ENCODE results near the gene CREB3L1. TPM values are rescaled to one million over a fixed set of nuclear protein-coding genes. Genes with fewer than 3 reads are reported as not detected.
A peak's percentile ranks its signal among the peaks of the same experiment; 100 is the strongest.

CREB3L1 gene
- total RNA-seq, 3 donors from 2014 or later (not counting 1 experiment from before 2014, with no cell fraction given) = not detected

DNA sequence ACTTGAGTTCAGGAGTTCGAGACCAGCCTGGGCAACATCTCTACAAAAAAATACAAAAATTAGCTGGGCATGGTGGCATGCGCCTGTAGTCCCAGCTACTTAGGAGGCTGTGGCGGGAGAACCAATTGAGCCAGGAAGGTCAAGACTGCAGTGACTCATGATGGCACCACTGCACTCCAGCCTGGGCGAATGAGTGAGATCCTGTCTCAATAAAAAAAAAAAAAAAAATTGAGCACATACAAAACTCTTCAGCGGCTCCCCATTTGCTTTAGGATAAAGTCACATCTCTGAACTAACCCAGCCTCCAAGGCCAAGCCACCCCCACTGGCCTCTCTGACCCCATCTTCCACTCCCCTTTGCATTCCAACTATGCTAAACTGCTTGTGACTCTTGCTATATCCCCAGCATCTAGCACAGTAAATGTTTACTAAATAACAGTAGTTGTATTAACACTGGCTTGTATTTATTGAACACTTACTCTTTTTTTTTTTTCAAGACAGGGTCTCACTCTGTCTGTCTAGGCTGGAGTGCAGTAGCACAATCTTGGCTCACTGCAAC lies 28.9 kb downstream of the CREB3L1 start:
- H3K9me3 ChIP-seq (ENCODE audit: control insufficient read depth, insufficient read depth, low read length) = no peaks in the 10 kb centered on the region
- H3K4me3 ChIP-seq (ENCODE audit: low read length) = no peak overlapping the region
- Mint-ChIP-seq H3K27ac (no peak overlapping the region), H3K4me1 (peaks cover 0 to 9% of the 10 kb centered on the region in 2 donors), H3K9me3 (no peaks in the 10 kb centered on the region), H3K36me3 (no peaks in the 10 kb centered on the region), H3K27me3 (ENCODE audit: low read depth in 2 of 2) (no peaks in the 10 kb centered on the region), H3K4me3 (no peak overlapping the region)
- no peak for DNase-seq
- WGBS (ENCODE audit: insufficient coverage) = 89% methylated on average over 5 of the region's 5 CpGs
- no peak for TF ChIP-seq CTCF (IDR thresholded peaks at IDR 0.05)
- no peaks in the 10 kb centered on the region for H3K36me3 ChIP-seq (ENCODE audit: control insufficient read depth, insufficient read depth, low read length)
- ATAC-seq = no peak
- no peak overlapping the region for H3K27ac ChIP-seq (ENCODE audit: low read length)
- H3K27me3 ChIP-seq (ENCODE audit: control insufficient read depth, insufficient read depth, low read length) = no peaks in the 10 kb centered on the region
- intact Hi-C loops (cut with micrococcal nuclease) = no loop called here
- peaks cover 25% of the 10 kb centered on the region for H3K4me1 ChIP-seq (ENCODE audit: control insufficient read depth, insufficient read depth, low read length)

DNA sequence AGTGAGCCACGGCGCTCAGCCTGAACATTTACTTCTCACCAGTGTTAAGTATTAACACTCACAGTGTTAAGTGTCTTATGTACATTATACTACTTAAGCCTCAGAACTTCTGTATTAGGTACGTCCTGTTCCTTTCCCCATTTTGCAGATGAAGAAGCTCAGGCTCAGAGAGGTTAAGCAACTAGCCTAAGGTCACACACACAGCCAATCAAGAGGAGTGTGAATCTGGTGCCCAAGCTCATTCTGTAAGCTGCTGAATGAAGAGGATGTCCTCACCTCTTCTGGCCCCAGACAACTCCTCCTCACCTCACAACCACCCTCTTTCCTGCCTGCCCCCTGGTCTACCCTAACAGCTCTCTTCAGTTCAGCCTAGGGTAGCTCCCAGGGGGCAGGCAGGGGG lies 29.9 kb downstream of the CREB3L1 start:
- DNase-seq = no peak
- TF ChIP-seq CTCF (IDR thresholded peaks at IDR 0.05) = no peak
- Mint-ChIP-seq H3K27me3 (ENCODE audit: low read depth in 2 of 2) (peaks cover 0 to 3% of the 10 kb centered on the region in 2 donors), H3K9me3 (no peaks in the 10 kb centered on the region), H3K4me1 (peaks cover 0 to 9% of the 10 kb centered on the region in 2 donors), H3K27ac (no peak overlapping the region), H3K36me3 (no peaks in the 10 kb centered on the region), H3K4me3 (no peak overlapping the region)
- ATAC-seq = peak in 1 of 3 donors; percentile 59
- H3K4me1 ChIP-seq (ENCODE audit: control insufficient read depth, insufficient read depth, low read length) = peaks cover 25% of the 10 kb centered on the region
- no peaks in the 10 kb centered on the region for H3K27me3 ChIP-seq (ENCODE audit: control insufficient read depth, insufficient read depth, low read length)
- no peaks in the 10 kb centered on the region for H3K36me3 ChIP-seq (ENCODE audit: control insufficient read depth, insufficient read depth, low read length)
- WGBS (ENCODE audit: insufficient coverage) = 70% methylated on average over 3 of the region's 3 CpGs
- no peak overlapping the region for H3K4me3 ChIP-seq (ENCODE audit: low read length)
- intact Hi-C loops (cut with micrococcal nuclease) = no loop called here
- no peaks in the 10 kb centered on the region for H3K9me3 ChIP-seq (ENCODE audit: control insufficient read depth, insufficient read depth, low read length)
- no peak overlapping the region for H3K27ac ChIP-seq (ENCODE audit: low read length)

GRCh38 chr11:46307785-46308341 lies 30.4 kb downstream of the CREB3L1 start:
- no peaks in the 10 kb centered on the region for H3K36me3 ChIP-seq (ENCODE audit: control insufficient read depth, insufficient read depth, low read length)
- H3K27ac ChIP-seq (ENCODE audit: low read length) = no peak overlapping the region
- intact Hi-C loops (cut with micrococcal nuclease) = loop anchor here (1.0 kb wide), 2 partner anchors 69 to 343 kb away; no protein-coding TSS in a partner anchor
- WGBS (ENCODE audit: insufficient coverage) = 70% methylated on average over 14 of the region's 14 CpGs
- H3K4me1 Mint-ChIP-seq = peaks cover 0 to 9% of the 10 kb centered on the region in 2 donors
- ATAC-seq (peak in 1 of 3 donors; percentile 25), DNase-seq (no peak)
- peaks cover 0 to 3% of the 10 kb centered on the region in 2 donors for H3K27me3 Mint-ChIP-seq (ENCODE audit: low read depth in 2 of 2)
- H3K27ac Mint-ChIP-seq = no peak overlapping the region
- H3K27me3 ChIP-seq (ENCODE audit: control insufficient read depth, insufficient read depth, low read length) = no peaks in the 10 kb centered on the region
- no peak for TF ChIP-seq CTCF (IDR thresholded peaks at IDR 0.05)
- H3K4me3 Mint-ChIP-seq = no peak overlapping the region
- no peak overlapping the region for H3K4me3 ChIP-seq (ENCODE audit: low read length)
- H3K9me3 Mint-ChIP-seq = no peaks in the 10 kb centered on the region
- H3K4me1 ChIP-seq (ENCODE audit: control insufficient read depth, insufficient read depth, low read length) = peaks cover 25% of the 10 kb centered on the region
- H3K36me3 Mint-ChIP-seq = no peaks in the 10 kb centered on the region
- H3K9me3 ChIP-seq (ENCODE audit: control insufficient read depth, insufficient read depth, low read length) = no peaks in the 10 kb centered on the region

Data from natural killer cell (primary cell).